ENCODE data around the gene CDHR5.
"Not testable (repeated sequence)": the region's sequence is repeated elsewhere in the genome, so short reads cannot be mapped to it uniquely, and the experiment has no call there.

Gene CDHR5

GRCh38 chr11:581752-582151, 43.0 kb downstream of the CDHR5 start:
- DNase-seq: no peak

- DNase-seq: no peak
These were observed 43.4 kb downstream of the CDHR5 start for GRCh38 chr11:581342-581741.

- DNase-seq: no peak
These were observed 44.7 kb downstream of the CDHR5 start for GRCh38 chr11:579830-580601.

- no peak for DNase-seq
These were observed 46.3 kb downstream of the CDHR5 start for GRCh38 chr11:578276-579035.

GRCh38 chr11:577611-577894, 47.2 kb downstream of the CDHR5 start:
- no peak for DNase-seq

GRCh38 chr11:576811-577610, 47.7 kb downstream of the CDHR5 start:
- DNase-seq: no peak

GRCh38 chr11:575996-576768, 48.6 kb downstream of the CDHR5 start, which contains the start of gene PHRF1:
TSS of gene PHRF1 (plus strand) at chr11:576470. CDS start at chr11:581513, 5,043 bp downstream.
- DNase-seq: peak; percentile 94 to 96 (median 95)

GRCh38 chr11:575313-575995, 49.3 kb downstream of the CDHR5 start:
- DNase-seq: no peak

GRCh38 chr11:574632-575312, 50.0 kb downstream of the CDHR5 start:
- DNase-seq: no peak

GRCh38 chr11:574031-574570, 50.7 kb downstream of the CDHR5 start:
- not testable (repeated sequence) for DNase-seq

- no peak for DNase-seq
These were observed 51.5 kb downstream of the CDHR5 start for GRCh38 chr11:573146-573759.

- no peak for DNase-seq
These were observed 53.0 kb downstream of the CDHR5 start for GRCh38 chr11:571802-572185.

- no peak for DNase-seq
These were observed 55.4 kb downstream of the CDHR5 start for GRCh38 chr11:569158-569885.

GRCh38 chr11:568306-569157, 56.2 kb downstream of the CDHR5 start:
- DNase-seq: peak; percentile 85 to 95 (median 90)

- peak in 2 of 5 donors; percentile 34 to 35 for DNase-seq
These were observed 57.0 kb downstream of the CDHR5 start for GRCh38 chr11:567629-568292.

GRCh38 chr11:567011-567628, 57.6 kb downstream of the CDHR5 start:
- DNase-seq: no peak

All from T-helper 1 cell (primary cell).